ENCODE data around the gene SEMA4B. TPM values are rescaled to one million over a fixed set of nuclear protein-coding genes. Genes with fewer than 3 reads are reported as not detected.

Gene SEMA4B
- total RNA-seq, 1 experiment from 2014 or later, result 38.6 TPM

DNA sequence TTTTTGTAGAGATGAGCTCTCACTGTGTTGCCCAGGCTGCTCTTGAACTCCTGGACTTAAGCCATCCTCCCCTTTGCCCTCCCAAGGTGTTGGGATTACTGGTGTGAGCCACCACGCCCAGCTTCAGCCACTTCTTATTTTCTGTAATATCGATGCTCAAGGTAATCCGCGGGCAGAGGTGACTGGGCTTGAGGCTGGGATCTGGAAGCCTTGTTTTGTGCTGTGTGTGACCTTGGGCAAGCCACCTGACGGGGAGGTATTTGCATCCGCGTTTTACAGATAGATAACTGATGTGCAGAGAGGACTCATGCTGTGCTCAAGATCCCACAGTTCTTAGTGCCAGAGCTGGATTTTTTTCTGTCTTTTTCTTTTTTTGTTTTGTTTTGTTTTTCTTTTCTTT lies 27.8 kb upstream of the SEMA4B start:
- H3K4me3 Mint-ChIP-seq (ENCODE audit: unreplicated experiment), result no peak overlapping the region
- H3K27ac Mint-ChIP-seq (ENCODE audit: low read depth, unreplicated experiment), result no peak overlapping the region
- H3K27me3 Mint-ChIP-seq (ENCODE audit: insufficient read depth, unreplicated experiment), result no peaks in the 10 kb centered on the region
- no peaks in the 10 kb centered on the region for H3K36me3 Mint-ChIP-seq (ENCODE audit: insufficient read depth, unreplicated experiment)
- H3K4me1 Mint-ChIP-seq (ENCODE audit: insufficient read depth, unreplicated experiment), result no peaks in the 10 kb centered on the region
- no TSS peak for BruUV-seq (replicated peaks)
- ChIA-PET POLR2A (interaction anchor here (0.6 to 1.8 kb wide), 3 partner anchors 12 to 671 kb away, joined by 3 to 6 read pairs (median 4); no protein-coding TSS in a partner anchor), CTCF (interaction anchor here (0.5 to 1.0 kb wide), 4 partner anchors 8 to 812 kb away, joined by 3 to 5 read pairs (median 3); no protein-coding TSS in a partner anchor)
- H3K9me3 Mint-ChIP-seq (ENCODE audit: unreplicated experiment), result no peaks in the 10 kb centered on the region
- DNase-seq (ENCODE audit: unreplicated experiment), result no peak
- intact Hi-C loops (cut with micrococcal nuclease), result no loop called here
- TF ChIP-seq CTCF (IDR thresholded peaks at IDR 0.05; ENCODE audit: unreplicated experiment), result no peak

GRCh38 chr15:90174140-90174875 lies 26.8 kb upstream of the SEMA4B start:
- DNase-seq (ENCODE audit: unreplicated experiment), result peak; percentile 81
- H3K36me3 Mint-ChIP-seq (ENCODE audit: insufficient read depth, unreplicated experiment), result no peaks in the 10 kb centered on the region
- TF ChIP-seq CTCF (IDR thresholded peaks at IDR 0.05; ENCODE audit: unreplicated experiment), result no peak
- H3K27me3 Mint-ChIP-seq (ENCODE audit: insufficient read depth, unreplicated experiment), result no peaks in the 10 kb centered on the region
- H3K9me3 Mint-ChIP-seq (ENCODE audit: unreplicated experiment), result no peaks in the 10 kb centered on the region
- H3K4me1 Mint-ChIP-seq (ENCODE audit: insufficient read depth, unreplicated experiment), result no peaks in the 10 kb centered on the region
- ChIA-PET CTCF (interaction anchor here (1.0 kb wide), 1 partner anchor 16 kb away, joined by 4 read pairs; no protein-coding TSS in a partner anchor), POLR2A (interaction anchor here (0.6 to 1.8 kb wide), 7 partner anchors 8 to 672 kb away, joined by 3 to 9 read pairs (median 6); no protein-coding TSS in a partner anchor)
- intact Hi-C loops (cut with micrococcal nuclease), result no loop called here
- no peak overlapping the region for H3K4me3 Mint-ChIP-seq (ENCODE audit: unreplicated experiment)
- peak overlapping the region; percentile 53 for H3K27ac Mint-ChIP-seq (ENCODE audit: low read depth, unreplicated experiment)
- no TSS peak for BruUV-seq (replicated peaks)

DNA sequence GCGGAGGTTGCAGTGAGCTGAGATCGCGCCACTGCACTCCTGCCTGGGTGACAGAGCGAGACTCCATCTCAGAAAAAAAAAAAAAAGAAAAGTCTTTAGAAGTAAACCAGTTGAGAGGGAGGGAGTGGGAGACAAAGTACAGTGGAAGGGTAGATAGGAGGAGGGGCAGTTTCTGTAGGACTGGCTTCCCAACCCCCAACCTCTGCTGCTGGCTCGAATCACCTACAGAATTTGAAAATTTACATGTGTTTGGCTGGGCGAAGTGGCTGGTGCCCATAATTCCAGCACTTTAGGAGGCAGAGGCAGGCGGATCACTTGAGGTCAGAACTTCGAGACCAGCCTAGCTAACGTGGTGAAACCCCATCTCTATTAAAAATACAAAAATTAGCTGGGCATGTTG lies 24.1 kb upstream of the SEMA4B start:
- BruUV-seq (replicated peaks), result no TSS peak
- intact Hi-C loops (cut with micrococcal nuclease), result no loop called here
- no peaks in the 10 kb centered on the region for H3K27me3 Mint-ChIP-seq (ENCODE audit: insufficient read depth, unreplicated experiment)
- no peak for DNase-seq (ENCODE audit: unreplicated experiment)
- TF ChIP-seq CTCF (IDR thresholded peaks at IDR 0.05; ENCODE audit: unreplicated experiment), result no peak
- ChIA-PET POLR2A (interaction anchor here (0.6 kb wide), 1 partner anchor 14 kb away, joined by 4 read pairs; no protein-coding TSS in a partner anchor), CTCF (interaction anchor here (1.3 to 2.2 kb wide), 3 partner anchors 11 to 34 kb away, joined by 3 to 8 read pairs (median 6); partner anchors contain the start of gene SEMA4B)
- H3K4me3 Mint-ChIP-seq (ENCODE audit: unreplicated experiment), result no peak overlapping the region
- H3K9me3 Mint-ChIP-seq (ENCODE audit: unreplicated experiment), result no peaks in the 10 kb centered on the region
- H3K4me1 Mint-ChIP-seq (ENCODE audit: insufficient read depth, unreplicated experiment), result no peaks in the 10 kb centered on the region
- no peaks in the 10 kb centered on the region for H3K36me3 Mint-ChIP-seq (ENCODE audit: insufficient read depth, unreplicated experiment)
- no peak overlapping the region for H3K27ac Mint-ChIP-seq (ENCODE audit: low read depth, unreplicated experiment)

Data from MCF 10A (cell line).